GM18502 (cell line): ENCODE results near the gene TUBB1.

Source experiments
- ATAC-seq: cut with Tn5 transposase; IDR thresholded peaks from one replicate; pipeline ENCODE4 v1.9.1; 2021; ENCODE audit warnings: mild to moderate bottlenecking; ENCODE audit not compliant: unreplicated experiment, poor library complexity

Gene TUBB1

DNA sequence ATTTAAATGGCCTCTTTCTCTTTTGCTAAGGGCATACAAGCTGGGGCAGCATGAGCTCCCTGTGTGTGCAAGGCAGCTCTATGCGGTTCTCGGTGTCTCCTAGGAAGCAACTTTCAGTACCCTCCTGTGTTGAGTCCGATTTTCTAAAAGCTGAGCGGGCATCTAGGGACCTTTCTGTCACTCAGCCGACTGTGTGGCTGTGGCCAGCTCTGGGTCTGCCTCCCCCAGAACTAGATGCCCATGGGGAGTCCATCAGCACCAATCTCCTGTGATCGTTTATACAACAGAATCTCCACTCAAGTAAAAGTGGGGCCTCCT lies 30.7 kb upstream of the TUBB1 start:
- no peak for ATAC-seq

- no peak for ATAC-seq
Measured at GRCh38 chr20:58989196-58989595, 30.0 kb upstream of the TUBB1 start.

GRCh38 chr20:58990651-58991445 lies 28.4 kb upstream of the TUBB1 start:
- ATAC-seq, result no peak

GRCh38 chr20:58991715-58992114 lies 27.5 kb upstream of the TUBB1 start:
- no peak for ATAC-seq

DNA sequence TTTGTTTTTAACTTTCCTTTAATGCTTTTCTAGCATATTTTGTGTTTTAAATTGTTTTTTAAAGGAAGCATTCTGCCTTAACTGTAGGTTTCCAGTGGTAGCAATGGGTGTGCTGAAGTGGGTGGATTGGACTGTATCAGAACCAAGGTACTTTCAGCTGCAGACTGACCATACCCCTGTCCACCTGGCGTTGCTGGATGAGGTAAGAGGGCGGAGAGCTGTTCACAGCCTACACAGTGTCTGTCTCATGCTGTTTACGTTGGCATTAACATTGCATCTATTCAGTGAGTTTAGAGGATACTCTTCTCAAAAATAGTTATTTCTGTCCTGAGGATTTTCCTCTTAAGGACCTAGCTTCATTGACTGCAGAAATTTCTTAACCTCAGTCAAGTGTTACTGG lies 26.3 kb upstream of the TUBB1 start:
- ATAC-seq, result no peak

DNA sequence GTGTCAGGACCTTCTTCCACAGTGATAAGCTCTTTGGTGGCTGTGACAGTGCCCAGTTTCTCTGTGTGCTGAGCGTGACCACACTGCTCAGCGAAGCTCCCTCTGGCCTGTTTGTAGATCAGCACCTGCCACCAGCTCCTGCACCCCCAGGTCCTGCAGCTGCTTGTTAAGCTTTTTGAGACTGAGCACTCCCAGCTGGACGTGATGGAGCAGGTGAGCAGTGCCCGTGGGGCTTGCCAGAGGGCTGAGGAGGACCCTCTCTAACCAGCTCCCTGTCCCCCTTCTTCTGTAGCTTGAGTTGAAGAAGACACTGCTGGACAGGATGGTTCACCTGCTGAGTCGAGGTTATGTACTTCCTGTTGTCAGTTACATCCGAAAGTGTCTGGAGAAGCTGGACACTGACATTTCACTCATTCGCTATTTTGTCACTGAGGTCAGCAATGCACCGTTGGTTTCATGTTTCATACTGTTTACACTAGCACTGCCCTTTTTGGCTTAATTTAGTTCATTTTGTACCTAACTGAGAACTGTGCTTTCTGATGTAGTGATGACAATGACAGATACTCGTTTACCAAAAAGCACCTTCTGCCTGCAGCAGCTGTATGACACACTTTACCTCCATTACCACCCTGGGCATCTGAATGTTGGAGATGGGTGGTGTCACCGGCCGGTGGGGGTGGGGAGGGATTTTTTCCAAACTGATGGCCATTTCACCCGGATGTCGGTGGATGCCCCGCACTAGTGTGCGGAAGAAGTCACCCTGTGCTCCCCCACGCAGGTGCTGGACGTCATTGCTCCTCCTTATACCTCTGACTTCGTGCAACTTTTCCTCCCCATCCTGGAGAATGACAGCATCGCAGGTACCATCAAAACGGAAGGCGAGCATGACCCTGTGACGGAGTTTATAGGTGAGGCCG lies 25.6 kb upstream of the TUBB1 start:
- no peak for ATAC-seq

GRCh38 chr20:58994390-58995159 lies 24.7 kb upstream of the TUBB1 start:
- ATAC-seq, result no peak

DNA sequence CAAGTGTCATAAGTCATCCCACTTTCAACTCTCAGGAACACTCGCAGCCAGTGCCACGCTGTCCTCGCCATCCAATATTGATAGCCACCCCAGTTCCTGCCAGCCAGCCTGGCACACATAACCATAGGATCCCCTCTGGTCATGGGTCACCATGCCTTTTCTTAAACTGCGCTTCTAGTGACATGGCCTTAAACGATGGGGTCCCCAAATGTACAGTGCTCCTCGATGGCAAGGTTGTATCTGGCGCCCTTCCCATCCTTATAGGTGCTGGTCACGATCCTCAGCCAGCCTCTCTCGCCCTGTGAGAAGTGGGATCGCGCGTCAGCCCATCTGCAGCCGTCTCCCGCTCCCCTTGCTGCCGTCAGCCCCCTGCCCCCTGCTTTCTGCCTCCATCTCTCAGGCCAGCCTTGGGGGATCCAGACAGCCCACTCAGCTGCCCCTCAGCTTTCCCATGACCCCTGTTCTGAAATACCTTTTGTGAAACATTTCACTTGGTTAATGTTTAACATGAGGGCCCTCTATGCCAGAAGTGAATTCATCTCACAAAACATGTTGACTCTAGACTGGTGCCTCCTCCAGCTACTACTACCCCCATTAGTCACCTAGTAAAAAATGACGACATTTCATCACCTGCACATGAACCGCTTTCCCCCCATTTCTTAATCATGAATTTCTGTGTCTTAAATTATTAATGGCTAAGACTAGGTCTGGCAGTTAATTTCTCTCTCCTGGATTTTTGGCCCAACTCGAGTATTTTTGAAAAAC lies 23.6 kb upstream of the TUBB1 start:
- no peak for ATAC-seq

DNA sequence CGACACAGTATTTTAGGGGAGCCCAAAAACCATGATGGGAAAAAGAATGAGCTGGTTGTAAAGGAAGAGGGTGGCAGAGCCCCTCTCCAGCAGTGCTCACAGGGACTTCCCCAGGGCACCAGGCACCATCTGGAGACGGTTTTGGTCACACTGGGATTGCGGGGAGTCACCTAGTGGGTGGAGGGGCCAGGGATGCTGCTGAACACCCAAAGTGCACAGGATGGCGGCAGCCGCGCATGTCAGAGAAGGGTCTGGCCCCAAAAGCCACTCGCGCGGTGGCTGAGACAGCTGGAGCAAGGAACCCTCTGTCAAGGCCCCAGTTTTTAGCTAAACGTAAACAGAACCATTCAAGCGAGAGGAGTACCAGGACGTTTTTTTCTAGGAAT lies 23.0 kb upstream of the TUBB1 start:
- ATAC-seq, result no peak

GRCh38 chr20:58997141-58997770 lies 22.0 kb upstream of the TUBB1 start:
- no peak for ATAC-seq

DNA sequence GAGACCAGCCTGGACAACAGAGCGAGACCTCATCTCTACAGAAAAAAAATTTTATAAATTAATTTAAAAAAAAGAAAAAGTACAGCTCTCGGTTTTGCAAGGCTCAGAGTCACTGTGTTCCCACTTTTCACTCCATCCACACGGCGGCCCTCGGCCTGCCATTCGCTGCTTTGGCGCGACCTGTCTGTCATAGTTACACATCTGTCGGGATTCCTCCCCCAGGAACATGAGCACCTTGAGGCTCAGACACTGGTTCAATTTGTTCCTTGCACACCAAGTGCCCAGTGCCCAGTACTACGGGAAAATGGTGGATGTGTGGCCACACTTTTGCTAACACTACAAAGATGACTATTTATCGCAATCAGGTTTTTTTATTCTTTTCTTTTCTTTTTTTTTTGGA lies 20.6 kb upstream of the TUBB1 start:
- ATAC-seq, result no peak

- ATAC-seq, result no peak
Measured at GRCh38 chr20:59000326-59000725, 18.9 kb upstream of the TUBB1 start.

GRCh38 chr20:59001068-59001448 lies 18.2 kb upstream of the TUBB1 start:
- no peak for ATAC-seq

GRCh38 chr20:59001449-59002171 lies 17.6 kb upstream of the TUBB1 start:
- no peak for ATAC-seq

DNA sequence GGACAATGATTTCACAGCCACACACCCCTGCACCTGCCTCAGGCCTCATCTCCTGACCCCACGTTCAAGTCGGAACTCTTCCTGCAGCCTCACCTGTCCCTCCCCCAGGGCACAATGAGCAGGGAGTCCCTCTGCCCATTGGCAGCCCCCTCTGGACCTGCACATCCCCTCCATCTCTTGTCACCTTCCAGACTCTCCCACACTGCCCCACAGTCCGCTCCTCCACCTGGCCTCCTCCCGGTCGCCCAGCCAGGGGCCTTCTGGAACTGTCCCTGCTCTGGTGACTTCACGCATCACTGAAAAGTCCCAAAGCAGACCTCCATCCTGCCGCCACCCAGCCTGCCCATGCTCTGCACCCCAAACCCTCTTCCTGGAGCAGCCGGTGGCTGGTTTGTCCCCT lies 16.8 kb upstream of the TUBB1 start:
- ATAC-seq, result no peak

GRCh38 chr20:59002874-59003399 lies 16.3 kb upstream of the TUBB1 start:
- no peak for ATAC-seq

DNA sequence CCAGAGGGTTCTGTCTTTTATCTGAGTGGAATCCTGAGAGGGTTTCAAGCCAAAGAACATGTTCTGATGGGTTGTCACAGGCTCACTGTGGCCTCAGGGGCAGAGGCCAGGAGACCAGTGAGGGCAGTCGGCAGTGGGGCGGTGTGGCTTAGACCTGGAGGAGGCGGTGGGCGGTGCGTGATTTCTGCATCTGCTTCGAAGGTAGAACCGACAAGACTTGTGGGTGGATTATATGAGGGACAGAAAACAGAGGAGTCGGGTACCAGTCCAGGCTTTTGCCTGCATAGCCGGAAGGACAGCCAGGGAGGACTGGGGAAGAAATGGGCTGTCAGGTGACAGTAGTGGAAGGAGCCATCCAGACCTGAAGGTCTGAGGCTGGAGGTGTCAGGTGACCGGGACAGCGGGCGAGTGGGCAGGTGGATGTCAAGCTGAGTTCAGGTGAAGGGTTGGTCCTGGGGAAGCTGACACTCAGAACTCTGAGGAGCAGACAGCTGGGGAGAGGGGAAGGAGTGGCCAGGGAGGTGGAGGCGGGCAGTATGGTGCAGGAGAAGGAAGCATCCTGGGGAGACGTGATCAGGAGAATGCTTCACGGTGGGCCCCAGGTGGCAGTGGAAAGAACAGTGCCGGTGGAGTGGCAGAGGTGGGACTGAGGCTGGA lies 15.3 kb upstream of the TUBB1 start:
- no peak for ATAC-seq

DNA sequence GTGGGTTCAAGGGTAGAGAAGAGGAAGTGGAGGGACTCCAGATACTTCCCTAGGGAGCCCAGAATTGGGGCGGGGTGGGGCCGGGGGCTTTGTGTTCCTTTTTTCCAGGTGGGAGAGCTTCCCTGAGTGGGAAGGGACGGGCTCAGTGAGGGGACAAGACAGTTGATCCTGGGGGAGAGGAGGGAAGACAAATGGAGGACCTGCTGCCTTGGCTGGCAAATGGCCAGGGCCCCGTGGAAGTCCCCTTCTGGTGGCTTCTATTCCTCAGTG lies 14.8 kb upstream of the TUBB1 start:
- ATAC-seq, result no peak
